Amniotic stem cell (primary cell): ENCODE results near the gene MX2.

ENCODE experiments used
- DNase-seq: peaks from one replicate; lab custom pipeline; 2025; lab: John Stamatoyannopoulos, UW

MX2 gene

GRCh38 chr21:41438425-41439113 lies 76.7 kb downstream of the MX2 start:
- DNase-seq: no peak

GRCh38 chr21:41439248-41439647 lies 77.4 kb downstream of the MX2 start:
- no peak for DNase-seq

GRCh38 chr21:41441546-41441945 lies 79.7 kb downstream of the MX2 start:
- DNase-seq: no peak

- DNase-seq: no peak
These were observed 80.8 kb downstream of the MX2 start for GRCh38 chr21:41442481-41443186.

GRCh38 chr21:41443562-41443961 lies 81.7 kb downstream of the MX2 start:
- DNase-seq: no peak

- DNase-seq: no peak
These were observed 83.1 kb downstream of the MX2 start for GRCh38 chr21:41444703-41445464.

- no peak for DNase-seq
These were observed 83.6 kb downstream of the MX2 start for GRCh38 chr21:41445465-41445862.

GRCh38 chr21:41446586-41446985 lies 84.8 kb downstream of the MX2 start:
- DNase-seq: no peak

- DNase-seq: no peak
These were observed 85.5 kb downstream of the MX2 start for GRCh38 chr21:41447356-41447755.

GRCh38 chr21:41449613-41450012 lies 87.8 kb downstream of the MX2 start:
- no peak for DNase-seq

- DNase-seq: no peak
These were observed 90.2 kb downstream of the MX2 start for GRCh38 chr21:41451753-41452676.

- DNase-seq: no peak
These were observed 91.4 kb downstream of the MX2 start for GRCh38 chr21:41453198-41453597.

- no peak for DNase-seq
These were observed 91.9 kb downstream of the MX2 start for GRCh38 chr21:41453761-41454160.

- DNase-seq: no peak
These were observed 96.3 kb downstream of the MX2 start for GRCh38 chr21:41458121-41458520.

- DNase-seq: no peak
These were observed 96.7 kb downstream of the MX2 start for GRCh38 chr21:41458559-41458958.
